ENCODE results near the gene INTS4. TPM values are rescaled to one million over a fixed set of nuclear protein-coding genes. Genes with fewer than 3 reads are reported as not detected.

INTS4 gene
- polyA plus RNA-seq, 1 donor (not counting 4 experiments of a cell fraction or from before 2014, with no cell fraction given): 18.0 TPM

DNA sequence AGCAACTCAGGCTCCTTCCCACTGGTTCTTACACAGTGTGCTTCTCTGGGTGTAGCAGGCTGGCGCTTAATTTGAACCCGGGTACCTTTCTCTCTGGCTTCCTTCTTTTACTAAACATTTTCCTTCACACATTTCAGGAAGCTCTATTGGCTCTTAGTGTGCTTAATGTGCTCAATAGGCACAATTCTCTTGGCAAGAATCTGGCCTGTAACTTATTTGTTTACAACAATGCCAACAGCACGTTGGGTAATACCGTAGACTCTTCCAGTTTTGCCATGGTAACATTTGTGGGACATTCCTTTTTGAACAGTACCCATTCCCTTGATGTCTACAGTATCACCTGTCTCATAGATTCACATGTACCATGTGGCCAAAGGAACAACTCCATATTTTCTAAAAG is 125.7 kb downstream of the INTS4 start:
- no peaks in the 10 kb centered on the region for H3K79me2 ChIP-seq (ENCODE audit: control insufficient read depth, insufficient read depth, low read length)
- peaks cover 0 to 4% of the 10 kb centered on the region in 2 experiments for H3K36me3 ChIP-seq (ENCODE audit: control insufficient read depth in 2 of 2, extremely low read depth in 1 of 2, insufficient read depth in 2 of 2, low read length in 2 of 2)
- H3K27ac ChIP-seq (ENCODE audit: control insufficient read depth, insufficient read depth, low read length): no peak overlapping the region
- H3K9me3 ChIP-seq (ENCODE audit: control insufficient read depth, low read depth, low read length): no peaks in the 10 kb centered on the region
- H2AFZ ChIP-seq (ENCODE audit: control insufficient read depth, low read length): no peak overlapping the region
- FAIRE-seq: no peak
- no peaks in the 10 kb centered on the region for H3K9me1 ChIP-seq (ENCODE audit: control insufficient read depth, extremely low read depth, insufficient read depth, low read length)
- H3K4me1 ChIP-seq (ENCODE audit: control insufficient read depth, extremely low read depth, insufficient read depth, low read length): no peaks in the 10 kb centered on the region
- no peak overlapping the region for H3K4me3 ChIP-seq (ENCODE audit: control insufficient read depth in 2 of 3, extremely low read depth in 1 of 3, insufficient read depth in 2 of 3, low read depth in 1 of 3, low read length in 3 of 3)
- no peak for TF ChIP-seq EZH2 (IDR thresholded peaks at IDR 0.05; ENCODE audit: low read length)
- TF ChIP-seq, protein P1, sequence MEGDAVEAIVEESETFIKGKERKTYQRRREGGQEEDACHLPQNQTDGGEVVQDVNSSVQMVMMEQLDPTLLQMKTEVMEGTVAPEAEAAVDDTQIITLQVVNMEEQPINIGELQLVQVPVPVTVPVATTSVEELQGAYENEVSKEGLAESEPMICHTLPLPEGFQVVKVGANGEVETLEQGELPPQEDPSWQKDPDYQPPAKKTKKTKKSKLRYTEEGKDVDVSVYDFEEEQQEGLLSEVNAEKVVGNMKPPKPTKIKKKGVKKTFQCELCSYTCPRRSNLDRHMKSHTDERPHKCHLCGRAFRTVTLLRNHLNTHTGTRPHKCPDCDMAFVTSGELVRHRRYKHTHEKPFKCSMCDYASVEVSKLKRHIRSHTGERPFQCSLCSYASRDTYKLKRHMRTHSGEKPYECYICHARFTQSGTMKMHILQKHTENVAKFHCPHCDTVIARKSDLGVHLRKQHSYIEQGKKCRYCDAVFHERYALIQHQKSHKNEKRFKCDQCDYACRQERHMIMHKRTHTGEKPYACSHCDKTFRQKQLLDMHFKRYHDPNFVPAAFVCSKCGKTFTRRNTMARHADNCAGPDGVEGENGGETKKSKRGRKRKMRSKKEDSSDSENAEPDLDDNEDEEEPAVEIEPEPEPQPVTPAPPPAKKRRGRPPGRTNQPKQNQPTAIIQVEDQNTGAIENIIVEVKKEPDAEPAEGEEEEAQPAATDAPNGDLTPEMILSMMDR (optimal IDR thresholded peaks at IDR 0.05 in 1 of 3, IDR thresholded peaks at IDR 0.05 in 1 of 3, conservative IDR thresholded peaks at IDR 0.05 in 1 of 3; ENCODE audit: extremely low read depth in 1 of 3, insufficient read depth in 2 of 3, low read length in 3 of 3): no peak
- no peak overlapping the region for H3K4me2 ChIP-seq (ENCODE audit: control insufficient read depth, extremely low read depth, insufficient read depth, low read depth, low read length)
- DNase-seq (ENCODE audit: low read depth, low spot score): no peak
- no peaks in the 10 kb centered on the region for H4K20me1 ChIP-seq (ENCODE audit: control insufficient read depth, extremely low read depth, insufficient read depth, low read length)
- no peaks in the 10 kb centered on the region for H3K27me3 ChIP-seq (ENCODE audit: control insufficient read depth, extremely low read depth, insufficient read depth, low read length)
- H3K9ac ChIP-seq (ENCODE audit: control insufficient read depth, extremely low read depth, insufficient read depth, low read length): no peak overlapping the region
- dilution Hi-C loops (cut with MboI; ENCODE audit: extremely low pct_ligation_motif_present, low sequenced_read_pairs): no loop called here

DNA sequence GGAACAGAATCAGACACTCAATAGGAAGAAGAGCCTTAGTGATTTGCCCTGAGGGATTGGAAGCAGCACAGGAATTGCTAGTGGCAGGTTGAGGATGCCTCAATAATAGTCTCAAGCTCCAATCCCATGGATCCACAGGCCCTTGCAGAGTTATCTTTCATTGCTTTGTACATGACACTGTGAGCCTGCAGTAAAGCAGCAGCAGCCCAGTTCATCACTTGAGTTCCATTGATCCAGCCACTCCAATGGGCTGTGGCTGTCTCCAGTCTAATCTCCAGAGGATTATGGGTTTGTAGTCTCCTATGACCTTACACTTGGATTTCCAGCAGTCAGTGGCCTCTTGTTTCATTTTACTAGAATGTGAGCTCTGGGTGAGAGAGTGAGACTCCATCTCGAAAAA is 128.1 kb downstream of the INTS4 start:
- H3K9me1 ChIP-seq (ENCODE audit: control insufficient read depth, extremely low read depth, insufficient read depth, low read length): no peaks in the 10 kb centered on the region
- H3K79me2 ChIP-seq (ENCODE audit: control insufficient read depth, insufficient read depth, low read length): no peaks in the 10 kb centered on the region
- no peak overlapping the region for H2AFZ ChIP-seq (ENCODE audit: control insufficient read depth, low read length)
- DNase-seq (ENCODE audit: low read depth, low spot score) (no peak), FAIRE-seq (no peak)
- H3K4me3 ChIP-seq (ENCODE audit: control insufficient read depth in 2 of 3, extremely low read depth in 1 of 3, insufficient read depth in 2 of 3, low read depth in 1 of 3, low read length in 3 of 3): no peak overlapping the region
- H3K9me3 ChIP-seq (ENCODE audit: control insufficient read depth, low read depth, low read length): no peaks in the 10 kb centered on the region
- dilution Hi-C loops (cut with MboI; ENCODE audit: extremely low pct_ligation_motif_present, low sequenced_read_pairs): no loop called here
- no peaks in the 10 kb centered on the region for H3K4me1 ChIP-seq (ENCODE audit: control insufficient read depth, extremely low read depth, insufficient read depth, low read length)
- no peak overlapping the region for H3K9ac ChIP-seq (ENCODE audit: control insufficient read depth, extremely low read depth, insufficient read depth, low read length)
- H3K4me2 ChIP-seq (ENCODE audit: control insufficient read depth, extremely low read depth, insufficient read depth, low read depth, low read length): no peak overlapping the region
- no peak overlapping the region for H3K27ac ChIP-seq (ENCODE audit: control insufficient read depth, insufficient read depth, low read length)
- TF ChIP-seq EZH2 (IDR thresholded peaks at IDR 0.05; ENCODE audit: low read length): no peak
- TF ChIP-seq, protein P1 (optimal IDR thresholded peaks at IDR 0.05 in 1 of 3, IDR thresholded peaks at IDR 0.05 in 1 of 3, conservative IDR thresholded peaks at IDR 0.05 in 1 of 3; ENCODE audit: extremely low read depth in 1 of 3, insufficient read depth in 2 of 3, low read length in 3 of 3): no peak
- no peaks in the 10 kb centered on the region for H4K20me1 ChIP-seq (ENCODE audit: control insufficient read depth, extremely low read depth, insufficient read depth, low read length)
- H3K36me3 ChIP-seq (ENCODE audit: control insufficient read depth in 2 of 2, extremely low read depth in 1 of 2, insufficient read depth in 2 of 2, low read length in 2 of 2): peaks cover 0 to 4% of the 10 kb centered on the region in 2 experiments
- H3K27me3 ChIP-seq (ENCODE audit: control insufficient read depth, extremely low read depth, insufficient read depth, low read length): no peaks in the 10 kb centered on the region
